GM12878 (cell line): ENCODE data around the gene TAS1R2.
A peak's percentile ranks its signal among the peaks of the same experiment; 100 is the strongest.

Experiments used
- CBFB ChIP-seq: IDR thresholded peaks from 2 replicates; pipeline ENCODE4 v1.6.1; 2016; ENCODE audit warnings: antibody characterized with exemption, low read depth
- CHD4 ChIP-seq: fragments of 200-600 bp; sonication (generic); IDR thresholded peaks from 2 replicates; pipeline ENCODE4 v1.6.1; 2016; ENCODE audit warnings: mild to moderate bottlenecking
- EP300 ChIP-seq, 2 experiments: fragments of 150-350 bp in 1 of 2; IDR thresholded peaks; 2 replicates each; pipeline ENCODE4 v1.6.1; 2011 to 2012; ENCODE audit warnings: low read depth in 2 of 2, low read length in 2 of 2, borderline replicate concordance in 1 of 2, improper control_type of control experiment in 1 of 2, inconsistent platforms in 1 of 2; ENCODE audit not compliant: control insufficient read depth in 1 of 2
- POLR2A ChIP-seq: IDR thresholded peaks from 2 replicates; pipeline ENCODE4 v1.6.1; 2011; ENCODE audit warnings: low read depth, mild to moderate bottlenecking, low read length
- POLR2AphosphoS5 ChIP-seq: IDR thresholded peaks from 2 replicates; pipeline ENCODE4 v1.6.1; 2011; ENCODE audit warnings: mild to moderate bottlenecking, low read length, inconsistent platforms
- SMC3 ChIP-seq: IDR thresholded peaks from 2 replicates; pipeline ENCODE4 v1.6.1; 2011; ENCODE audit warnings: low read length, improper control_type of control experiment, borderline replicate concordance
- TBL1XR1 ChIP-seq: IDR thresholded peaks from 2 replicates; pipeline ENCODE4 v1.6.1; 2012; ENCODE audit warnings: low read depth, low read length, improper control_type of control experiment
- TF ChIP-seq, protein P1 (sequence below), 3 experiments: IDR thresholded peaks in 2 of 3; conservative IDR thresholded peaks in 1 of 3; 2 replicates each; pipeline ENCODE4 v1.5.1; 2011; ENCODE audit warnings: low read depth in 3 of 3, low read length in 3 of 3, mild to moderate bottlenecking in 3 of 3, control low read depth in 2 of 3, moderate library complexity in 2 of 3, inconsistent platforms in 1 of 3, mixed read lengths in 1 of 3; ENCODE audit not compliant: control insufficient read depth in 2 of 3, insufficient read depth in 1 of 3; ENCODE audit errors: extremely low read depth in 1 of 3
- TF ChIP-seq, protein P2 (sequence below): fragments of 450-650 bp; IDR thresholded peaks from 2 replicates; pipeline ENCODE4 v1.6.1; 2016; ENCODE audit warnings: mild to moderate bottlenecking, moderate library complexity, borderline replicate concordance
- TF ChIP-seq, protein P3 (sequence below): IDR thresholded peaks from 2 replicates; pipeline ENCODE4 v1.6.1; 2012; ENCODE audit warnings: low read depth, low read length, improper control_type of control experiment
- TF ChIP-seq, protein P4 (sequence below): fragments of 450-650 bp; IDR thresholded peaks from 2 replicates; pipeline ENCODE4 v1.6.1; 2017; ENCODE audit warnings: mild to moderate bottlenecking
- TF ChIP-seq, protein P5 (sequence below): IDR thresholded peaks from 2 replicates; pipeline ENCODE4 v1.6.1; 2012; ENCODE audit warnings: low read depth, low read length, improper control_type of control experiment
- TF ChIP-seq, protein P6 (sequence below): fragments of 450-650 bp; IDR thresholded peaks from 2 replicates; pipeline ENCODE4 v1.6.1; 2017; ENCODE audit warnings: mild to moderate bottlenecking, moderate library complexity
- TF ChIP-seq, protein P7 (sequence below): IDR thresholded peaks from 2 replicates; pipeline ENCODE4 v1.6.1; 2011; ENCODE audit warnings: low read depth, low read length, improper control_type of control experiment, borderline replicate concordance

DNA sequence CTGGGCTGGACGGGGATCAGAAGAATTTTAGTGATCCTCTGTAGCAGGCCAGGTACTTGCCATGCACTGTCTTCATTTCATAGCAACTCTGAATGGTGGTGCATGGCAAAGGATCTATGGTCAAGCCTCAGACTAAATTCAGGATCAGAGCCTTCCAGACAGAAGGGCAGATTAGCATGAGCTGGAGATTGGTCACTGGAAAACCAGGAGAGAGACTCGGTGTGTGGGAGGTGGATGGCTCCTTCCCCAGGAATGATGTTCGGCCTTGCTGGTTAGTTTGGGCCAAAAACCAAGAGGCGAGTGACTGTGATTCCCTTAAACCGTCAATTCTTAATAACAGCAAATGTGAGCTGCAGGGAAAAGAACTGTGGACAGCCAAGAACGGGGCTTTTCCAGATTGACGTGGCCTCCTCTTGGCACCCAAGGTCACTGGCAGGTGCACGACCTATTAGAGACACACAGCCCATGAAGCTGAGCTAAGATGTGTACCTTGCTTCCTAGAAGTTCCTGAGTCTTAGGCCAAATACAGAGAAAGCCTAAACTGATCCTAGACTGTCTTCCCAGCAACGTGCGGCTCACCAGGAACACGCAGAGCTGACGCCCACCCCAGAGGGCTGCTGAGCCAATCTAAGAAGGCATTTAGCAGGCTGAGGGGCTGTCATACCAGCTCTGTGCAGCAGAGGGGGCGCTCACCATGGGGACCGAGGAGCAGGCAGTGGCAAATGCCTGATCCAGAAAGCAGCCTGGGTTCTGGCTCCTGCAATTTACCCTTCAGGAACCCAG is 24.4 kb upstream of the TAS1R2 start:
- TF ChIP-seq, protein P1, sequence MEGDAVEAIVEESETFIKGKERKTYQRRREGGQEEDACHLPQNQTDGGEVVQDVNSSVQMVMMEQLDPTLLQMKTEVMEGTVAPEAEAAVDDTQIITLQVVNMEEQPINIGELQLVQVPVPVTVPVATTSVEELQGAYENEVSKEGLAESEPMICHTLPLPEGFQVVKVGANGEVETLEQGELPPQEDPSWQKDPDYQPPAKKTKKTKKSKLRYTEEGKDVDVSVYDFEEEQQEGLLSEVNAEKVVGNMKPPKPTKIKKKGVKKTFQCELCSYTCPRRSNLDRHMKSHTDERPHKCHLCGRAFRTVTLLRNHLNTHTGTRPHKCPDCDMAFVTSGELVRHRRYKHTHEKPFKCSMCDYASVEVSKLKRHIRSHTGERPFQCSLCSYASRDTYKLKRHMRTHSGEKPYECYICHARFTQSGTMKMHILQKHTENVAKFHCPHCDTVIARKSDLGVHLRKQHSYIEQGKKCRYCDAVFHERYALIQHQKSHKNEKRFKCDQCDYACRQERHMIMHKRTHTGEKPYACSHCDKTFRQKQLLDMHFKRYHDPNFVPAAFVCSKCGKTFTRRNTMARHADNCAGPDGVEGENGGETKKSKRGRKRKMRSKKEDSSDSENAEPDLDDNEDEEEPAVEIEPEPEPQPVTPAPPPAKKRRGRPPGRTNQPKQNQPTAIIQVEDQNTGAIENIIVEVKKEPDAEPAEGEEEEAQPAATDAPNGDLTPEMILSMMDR (IDR thresholded peaks at IDR 0.05 in 2 of 3, conservative IDR thresholded peaks at IDR 0.05 in 1 of 3; ENCODE audit: control insufficient read depth in 2 of 3, extremely low read depth in 1 of 3, insufficient read depth in 1 of 3, low read depth in 3 of 3, low read length in 3 of 3), result peak; percentile 84 to 94 (median 94)
- TF ChIP-seq POLR2A (no peak), POLR2AphosphoS5 (no peak), EP300 (IDR thresholded peaks at IDR 0.05; ENCODE audit: borderline replicate concordance in 1 of 2, control insufficient read depth in 1 of 2, low read depth in 2 of 2, low read length in 2 of 2) (no peak), TBL1XR1 (no peak), CHD4 (no peak), SMC3 (peak; percentile 74), CBFB (no peak)
- TF ChIP-seq, protein P2, sequence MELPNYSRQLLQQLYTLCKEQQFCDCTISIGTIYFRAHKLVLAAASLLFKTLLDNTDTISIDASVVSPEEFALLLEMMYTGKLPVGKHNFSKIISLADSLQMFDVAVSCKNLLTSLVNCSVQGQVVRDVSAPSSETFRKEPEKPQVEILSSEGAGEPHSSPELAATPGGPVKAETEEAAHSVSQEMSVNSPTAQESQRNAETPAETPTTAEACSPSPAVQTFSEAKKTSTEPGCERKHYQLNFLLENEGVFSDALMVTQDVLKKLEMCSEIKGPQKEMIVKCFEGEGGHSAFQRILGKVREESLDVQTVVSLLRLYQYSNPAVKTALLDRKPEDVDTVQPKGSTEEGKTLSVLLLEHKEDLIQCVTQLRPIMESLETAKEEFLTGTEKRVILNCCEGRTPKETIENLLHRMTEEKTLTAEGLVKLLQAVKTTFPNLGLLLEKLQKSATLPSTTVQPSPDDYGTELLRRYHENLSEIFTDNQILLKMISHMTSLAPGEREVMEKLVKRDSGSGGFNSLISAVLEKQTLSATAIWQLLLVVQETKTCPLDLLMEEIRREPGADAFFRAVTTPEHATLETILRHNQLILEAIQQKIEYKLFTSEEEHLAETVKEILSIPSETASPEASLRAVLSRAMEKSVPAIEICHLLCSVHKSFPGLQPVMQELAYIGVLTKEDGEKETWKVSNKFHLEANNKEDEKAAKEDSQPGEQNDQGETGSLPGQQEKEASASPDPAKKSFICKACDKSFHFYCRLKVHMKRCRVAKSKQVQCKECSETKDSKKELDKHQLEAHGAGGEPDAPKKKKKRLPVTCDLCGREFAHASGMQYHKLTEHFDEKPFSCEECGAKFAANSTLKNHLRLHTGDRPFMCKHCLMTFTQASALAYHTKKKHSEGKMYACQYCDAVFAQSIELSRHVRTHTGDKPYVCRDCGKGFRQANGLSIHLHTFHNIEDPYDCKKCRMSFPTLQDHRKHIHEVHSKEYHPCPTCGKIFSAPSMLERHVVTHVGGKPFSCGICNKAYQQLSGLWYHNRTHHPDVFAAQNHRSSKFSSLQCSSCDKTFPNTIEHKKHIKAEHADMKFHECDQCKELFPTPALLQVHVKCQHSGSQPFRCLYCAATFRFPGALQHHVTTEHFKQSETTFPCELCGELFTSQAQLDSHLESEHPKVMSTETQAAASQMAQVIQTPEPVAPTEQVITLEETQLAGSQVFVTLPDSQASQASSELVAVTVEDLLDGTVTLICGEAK, result no peak
- TF ChIP-seq, protein P3, sequence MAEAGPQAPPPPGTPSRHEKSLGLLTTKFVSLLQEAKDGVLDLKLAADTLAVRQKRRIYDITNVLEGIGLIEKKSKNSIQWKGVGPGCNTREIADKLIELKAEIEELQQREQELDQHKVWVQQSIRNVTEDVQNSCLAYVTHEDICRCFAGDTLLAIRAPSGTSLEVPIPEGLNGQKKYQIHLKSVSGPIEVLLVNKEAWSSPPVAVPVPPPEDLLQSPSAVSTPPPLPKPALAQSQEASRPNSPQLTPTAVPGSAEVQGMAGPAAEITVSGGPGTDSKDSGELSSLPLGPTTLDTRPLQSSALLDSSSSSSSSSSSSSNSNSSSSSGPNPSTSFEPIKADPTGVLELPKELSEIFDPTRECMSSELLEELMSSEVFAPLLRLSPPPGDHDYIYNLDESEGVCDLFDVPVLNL, result no peak
- TF ChIP-seq, protein P4, sequence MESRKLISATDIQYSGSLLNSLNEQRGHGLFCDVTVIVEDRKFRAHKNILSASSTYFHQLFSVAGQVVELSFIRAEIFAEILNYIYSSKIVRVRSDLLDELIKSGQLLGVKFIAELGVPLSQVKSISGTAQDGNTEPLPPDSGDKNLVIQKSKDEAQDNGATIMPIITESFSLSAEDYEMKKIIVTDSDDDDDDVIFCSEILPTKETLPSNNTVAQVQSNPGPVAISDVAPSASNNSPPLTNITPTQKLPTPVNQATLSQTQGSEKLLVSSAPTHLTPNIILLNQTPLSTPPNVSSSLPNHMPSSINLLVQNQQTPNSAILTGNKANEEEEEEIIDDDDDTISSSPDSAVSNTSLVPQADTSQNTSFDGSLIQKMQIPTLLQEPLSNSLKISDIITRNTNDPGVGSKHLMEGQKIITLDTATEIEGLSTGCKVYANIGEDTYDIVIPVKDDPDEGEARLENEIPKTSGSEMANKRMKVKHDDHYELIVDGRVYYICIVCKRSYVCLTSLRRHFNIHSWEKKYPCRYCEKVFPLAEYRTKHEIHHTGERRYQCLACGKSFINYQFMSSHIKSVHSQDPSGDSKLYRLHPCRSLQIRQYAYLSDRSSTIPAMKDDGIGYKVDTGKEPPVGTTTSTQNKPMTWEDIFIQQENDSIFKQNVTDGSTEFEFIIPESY, result no peak
- TF ChIP-seq, protein P5, sequence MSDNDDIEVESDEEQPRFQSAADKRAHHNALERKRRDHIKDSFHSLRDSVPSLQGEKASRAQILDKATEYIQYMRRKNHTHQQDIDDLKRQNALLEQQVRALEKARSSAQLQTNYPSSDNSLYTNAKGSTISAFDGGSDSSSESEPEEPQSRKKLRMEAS, result no peak
- TF ChIP-seq, protein P6, sequence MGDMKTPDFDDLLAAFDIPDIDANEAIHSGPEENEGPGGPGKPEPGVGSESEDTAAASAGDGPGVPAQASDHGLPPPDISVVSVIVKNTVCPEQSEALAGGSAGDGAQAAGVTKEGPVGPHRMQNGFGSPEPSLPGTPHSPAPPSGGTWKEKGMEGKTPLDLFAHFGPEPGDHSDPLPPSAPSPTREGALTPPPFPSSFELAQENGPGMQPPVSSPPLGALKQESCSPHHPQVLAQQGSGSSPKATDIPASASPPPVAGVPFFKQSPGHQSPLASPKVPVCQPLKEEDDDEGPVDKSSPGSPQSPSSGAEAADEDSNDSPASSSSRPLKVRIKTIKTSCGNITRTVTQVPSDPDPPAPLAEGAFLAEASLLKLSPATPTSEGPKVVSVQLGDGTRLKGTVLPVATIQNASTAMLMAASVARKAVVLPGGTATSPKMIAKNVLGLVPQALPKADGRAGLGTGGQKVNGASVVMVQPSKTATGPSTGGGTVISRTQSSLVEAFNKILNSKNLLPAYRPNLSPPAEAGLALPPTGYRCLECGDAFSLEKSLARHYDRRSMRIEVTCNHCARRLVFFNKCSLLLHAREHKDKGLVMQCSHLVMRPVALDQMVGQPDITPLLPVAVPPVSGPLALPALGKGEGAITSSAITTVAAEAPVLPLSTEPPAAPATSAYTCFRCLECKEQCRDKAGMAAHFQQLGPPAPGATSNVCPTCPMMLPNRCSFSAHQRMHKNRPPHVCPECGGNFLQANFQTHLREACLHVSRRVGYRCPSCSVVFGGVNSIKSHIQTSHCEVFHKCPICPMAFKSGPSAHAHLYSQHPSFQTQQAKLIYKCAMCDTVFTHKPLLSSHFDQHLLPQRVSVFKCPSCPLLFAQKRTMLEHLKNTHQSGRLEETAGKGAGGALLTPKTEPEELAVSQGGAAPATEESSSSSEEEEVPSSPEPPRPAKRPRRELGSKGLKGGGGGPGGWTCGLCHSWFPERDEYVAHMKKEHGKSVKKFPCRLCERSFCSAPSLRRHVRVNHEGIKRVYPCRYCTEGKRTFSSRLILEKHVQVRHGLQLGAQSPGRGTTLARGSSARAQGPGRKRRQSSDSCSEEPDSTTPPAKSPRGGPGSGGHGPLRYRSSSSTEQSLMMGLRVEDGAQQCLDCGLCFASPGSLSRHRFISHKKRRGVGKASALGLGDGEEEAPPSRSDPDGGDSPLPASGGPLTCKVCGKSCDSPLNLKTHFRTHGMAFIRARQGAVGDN, result no peak
- TF ChIP-seq, protein P7, sequence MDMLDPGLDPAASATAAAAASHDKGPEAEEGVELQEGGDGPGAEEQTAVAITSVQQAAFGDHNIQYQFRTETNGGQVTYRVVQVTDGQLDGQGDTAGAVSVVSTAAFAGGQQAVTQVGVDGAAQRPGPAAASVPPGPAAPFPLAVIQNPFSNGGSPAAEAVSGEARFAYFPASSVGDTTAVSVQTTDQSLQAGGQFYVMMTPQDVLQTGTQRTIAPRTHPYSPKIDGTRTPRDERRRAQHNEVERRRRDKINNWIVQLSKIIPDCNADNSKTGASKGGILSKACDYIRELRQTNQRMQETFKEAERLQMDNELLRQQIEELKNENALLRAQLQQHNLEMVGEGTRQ, result no peak
